Stomach (tissue), 9 donors: ENCODE results near the gene DLX6. TPM values are rescaled to one million over a fixed set of nuclear protein-coding genes. Genes with fewer than 3 reads are reported as not detected.

Experiments
- DNase-seq, 2 donors: peaks; one replicate each; pipeline versions ENCODE4 v3.0.0 to v3.0.0-alpha.2; 2013 to 2019
- H3K27ac ChIP-seq, 5 donors: fragments of 200-600 bp in 4 of 5; sonication (generic) in 4 of 5; one replicate each; pipeline ENCODE4 v1.5.1; 2013 to 2019; ENCODE audit warnings: mild to moderate bottlenecking in 1 of 5, moderate library complexity in 1 of 5
- H3K27me3 ChIP-seq, 3 donors: fragments of 200-600 bp; sonication (generic); one replicate each; pipeline ENCODE4 v1.5.1; 2017 to 2019; ENCODE audit warnings: mixed run types in 1 of 3
- H3K36me3 ChIP-seq, 4 donors: fragments of 200-600 bp; sonication (generic); 1 replicate in 3 of 4; 2 replicates in 1 of 4; pipeline ENCODE4 v1.5.1; 2016 to 2019
- H3K4me1 ChIP-seq, 4 donors: fragments of 200-600 bp; sonication (generic); one replicate each; pipeline ENCODE4 v1.5.1; 2016 to 2019
- H3K4me3 ChIP-seq, 4 donors: fragments of 200-600 bp; sonication (generic) in 3 of 4; one replicate each; pipeline ENCODE4 v1.5.1; 2016 to 2019; ENCODE audit warnings: mild to moderate bottlenecking in 1 of 4
- H3K9me3 ChIP-seq, 4 donors: fragments of 200-600 bp; sonication (generic); one replicate each; pipeline ENCODE4 v1.5.1; 2016 to 2019
- CTCF ChIP-seq, 7 experiments: fragments of 450-650 bp in 4 of 7; fragments of 200-600 bp in 3 of 7; sonication (generic) in 3 of 7; IDR thresholded peaks; one replicate each; pipeline ENCODE4 v1.5.1; 2016 to 2019; ENCODE audit warnings: antibody characterized with exemption in 7 of 7, control low read depth in 2 of 7, mild to moderate bottlenecking in 1 of 7
- EP300 ChIP-seq: sonication (generic); formaldehyde crosslinking; IDR thresholded peaks from one replicate; pipeline ENCODE4 v1.6.1; 2017; ENCODE audit warnings: antibody characterized with exemption
- POLR2A ChIP-seq, 4 donors: fragments of 450-650 bp; IDR thresholded peaks; one replicate each; pipeline ENCODE4 v1.6.1; 2016; ENCODE audit warnings: antibody characterized with exemption in 4 of 4, control low read depth in 2 of 4, mild to moderate bottlenecking in 1 of 4, moderate library complexity in 1 of 4
- POLR2AphosphoS5 ChIP-seq, 3 donors: sonication (generic); formaldehyde crosslinking; IDR thresholded peaks; one replicate each; pipeline ENCODE4 v1.6.1; 2016; ENCODE audit warnings: antibody characterized with exemption in 3 of 3
- WGBS, 5 donors: extraction: QIAGEN DNeasy Blood & Tissue Kit in 3 of 5; methylation state at CpG; one replicate each; pipeline versions ENCODE4 v1.1.5 to v1.1.7; 2013 to 2018; 5-methylcytosine and 5-hydroxymethylcytosine counted together
- intact Hi-C: fragments of 100-400 bp; cut with DNase I; formaldehyde crosslinking; loops from one replicate; pipeline ENCODE4 v1.15.1; 2023; ENCODE audit warnings: low total_unique reads
- polyA plus RNA-seq, 3 donors: library from polyadenylated mRNA; stranded (reverse); fragments of 200-250 nt; gene quantifications; one replicate each; pipeline ENCODE4 v1.2.3, GENCODE V29; 2013
- total RNA-seq, 5 donors: library from RNA; depleted of rRNA; stranded (reverse); fragments of >200 nt; gene quantifications; one replicate each; pipeline versions ENCODE4 v1.1.0 to v1.2.3, GENCODE V29; 2014 to 2016
- donor health status: healthy with polysubstance abuse.
- donor health status: Bipolar disorder and iron deficiency.
- donor health status: healthy.

The DLX6 gene
- total and polyA plus RNA-seq, 8 donors = 0.08 TPM; not detected in 7

GRCh38 chr7:96970739-96971138 lies 34.6 kb upstream of the DLX6 start:
- H3K4me3 ChIP-seq = no peak overlapping the region

GRCh38 chr7:96973986-96974385 lies 31.4 kb upstream of the DLX6 start:
- TF ChIP-seq POLR2A (IDR thresholded peaks at IDR 0.05) (no peak), CTCF (IDR thresholded peaks at IDR 0.05) (no peak), POLR2AphosphoS5 (IDR thresholded peaks at IDR 0.05) (no peak), EP300 (no peak)
- 62 to 71% (median 69%) methylated on average over 2 of the region's 2 CpGs for WGBS, 5 donors
- no peaks in the 10 kb centered on the region for H3K9me3 ChIP-seq
- H3K27ac ChIP-seq = no peak overlapping the region
- DNase-seq = no peak
- H3K4me1 ChIP-seq = no peaks in the 10 kb centered on the region
- no peak overlapping the region for H3K4me3 ChIP-seq
- H3K36me3 ChIP-seq = no peaks in the 10 kb centered on the region
- intact Hi-C loops = no loop called here
- peaks cover 0 to 37% (median 0%) of the 10 kb centered on the region in 3 donors for H3K27me3 ChIP-seq

More at GRCh38 chr7:96970739-96971138, 34.6 kb upstream of the DLX6 start:
- DNase-seq = no peak
- Histone ChIP-seq H3K36me3 (no peaks in the 10 kb centered on the region), H3K4me1 (no peaks in the 10 kb centered on the region), H3K27me3 (peaks cover 0 to 37% (median 0%) of the 10 kb centered on the region in 3 donors), H3K9me3 (no peaks in the 10 kb centered on the region), H3K27ac (no peak overlapping the region)
- intact Hi-C loops = no loop called here
- TF ChIP-seq POLR2A (IDR thresholded peaks at IDR 0.05) (no peak), POLR2AphosphoS5 (IDR thresholded peaks at IDR 0.05) (no peak)

GRCh38 chr7:96976106-96976505 lies 29.2 kb upstream of the DLX6 start:
- no peaks in the 10 kb centered on the region for H3K9me3 ChIP-seq
- H3K27me3 ChIP-seq = peaks cover 0 to 23% (median 0%) of the 10 kb centered on the region in 3 donors
- TF ChIP-seq POLR2AphosphoS5 (IDR thresholded peaks at IDR 0.05) (no peak), POLR2A (IDR thresholded peaks at IDR 0.05) (no peak), EP300 (no peak)
- 46 to 72% (median 58%) methylated on average over 2 of the region's 2 CpGs for WGBS, 5 donors
- intact Hi-C loops = no loop called here
- H3K4me3 ChIP-seq = no peak overlapping the region
- H3K4me1 ChIP-seq = no peaks in the 10 kb centered on the region
- no peak for DNase-seq
- H3K36me3 ChIP-seq = no peaks in the 10 kb centered on the region
- H3K27ac ChIP-seq = no peak overlapping the region

GRCh38 chr7:96977445-96977844 lies 27.9 kb upstream of the DLX6 start:
- Histone ChIP-seq H3K27me3 (peaks cover 0 to 14% (median 0%) of the 10 kb centered on the region in 3 donors), H3K4me1 (no peaks in the 10 kb centered on the region), H3K9me3 (no peaks in the 10 kb centered on the region), H3K27ac (no peak overlapping the region), H3K4me3 (no peak overlapping the region), H3K36me3 (no peaks in the 10 kb centered on the region)
- no peak for DNase-seq
- intact Hi-C loops = no loop called here
- no peak for TF ChIP-seq POLR2A (IDR thresholded peaks at IDR 0.05)
- no peak for TF ChIP-seq CTCF (IDR thresholded peaks at IDR 0.05)
- TF ChIP-seq EP300 = no peak
- no peak for TF ChIP-seq POLR2AphosphoS5 (IDR thresholded peaks at IDR 0.05)

- no peak for DNase-seq
- no peak for TF ChIP-seq CTCF (IDR thresholded peaks at IDR 0.05)
- TF ChIP-seq POLR2AphosphoS5 (IDR thresholded peaks at IDR 0.05) = no peak
- TF ChIP-seq POLR2A (IDR thresholded peaks at IDR 0.05) = no peak
- Histone ChIP-seq H3K9me3 (no peaks in the 10 kb centered on the region), H3K4me3 (no peak overlapping the region), H3K27me3 (peaks cover 0 to 19% (median 0%) of the 10 kb centered on the region in 3 donors), H3K36me3 (no peaks in the 10 kb centered on the region), H3K27ac (no peak overlapping the region), H3K4me1 (no peaks in the 10 kb centered on the region)
- intact Hi-C loops = no loop called here
- WGBS, 5 donors = 82 to 100% (median 89%) methylated on average over 2 of the region's 2 CpGs
Measured at GRCh38 chr7:96979551-96980276, 25.6 kb upstream of the DLX6 start.
